ENCODE measurements around the gene DUSP22.
"Not testable (repeated sequence)": the region's sequence is repeated elsewhere in the genome, so short reads cannot be mapped to it uniquely, and the experiment has no call there.

DNA sequence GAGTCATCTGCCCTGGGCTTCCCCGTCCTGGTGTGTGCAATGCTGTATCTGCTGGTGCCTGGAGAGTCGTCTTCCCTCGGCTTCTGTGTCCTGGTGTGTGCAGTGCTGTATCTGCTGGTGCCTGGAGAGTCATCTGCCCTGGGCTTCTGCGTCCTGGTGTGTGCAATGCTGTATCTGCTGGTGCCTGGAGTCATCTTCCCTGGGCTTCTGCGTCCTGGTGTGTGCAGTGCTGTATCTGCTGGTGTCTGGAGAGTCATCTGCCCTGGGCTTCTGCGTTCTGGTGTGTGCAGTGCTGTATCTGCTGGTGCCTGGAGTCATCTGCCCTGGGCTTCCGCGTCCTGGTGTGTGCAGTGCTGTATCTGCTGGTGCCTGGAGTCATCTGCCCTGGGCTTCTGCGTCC is 33.8 kb downstream of the DUSP22 start:
- TF ChIP-seq, protein P1, sequence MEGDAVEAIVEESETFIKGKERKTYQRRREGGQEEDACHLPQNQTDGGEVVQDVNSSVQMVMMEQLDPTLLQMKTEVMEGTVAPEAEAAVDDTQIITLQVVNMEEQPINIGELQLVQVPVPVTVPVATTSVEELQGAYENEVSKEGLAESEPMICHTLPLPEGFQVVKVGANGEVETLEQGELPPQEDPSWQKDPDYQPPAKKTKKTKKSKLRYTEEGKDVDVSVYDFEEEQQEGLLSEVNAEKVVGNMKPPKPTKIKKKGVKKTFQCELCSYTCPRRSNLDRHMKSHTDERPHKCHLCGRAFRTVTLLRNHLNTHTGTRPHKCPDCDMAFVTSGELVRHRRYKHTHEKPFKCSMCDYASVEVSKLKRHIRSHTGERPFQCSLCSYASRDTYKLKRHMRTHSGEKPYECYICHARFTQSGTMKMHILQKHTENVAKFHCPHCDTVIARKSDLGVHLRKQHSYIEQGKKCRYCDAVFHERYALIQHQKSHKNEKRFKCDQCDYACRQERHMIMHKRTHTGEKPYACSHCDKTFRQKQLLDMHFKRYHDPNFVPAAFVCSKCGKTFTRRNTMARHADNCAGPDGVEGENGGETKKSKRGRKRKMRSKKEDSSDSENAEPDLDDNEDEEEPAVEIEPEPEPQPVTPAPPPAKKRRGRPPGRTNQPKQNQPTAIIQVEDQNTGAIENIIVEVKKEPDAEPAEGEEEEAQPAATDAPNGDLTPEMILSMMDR (IDR thresholded peaks at IDR 0.05): not testable (repeated sequence)
- not testable (repeated sequence) for TF ChIP-seq POLR2AphosphoS5, TCF7L2 (IDR thresholded peaks at IDR 0.05; ENCODE audit: low read depth, low read length)
